A549 (cell line): ENCODE data around the gene SLC10A3. TPM values are rescaled to one million over a fixed set of nuclear protein-coding genes. Genes with fewer than 3 reads are reported as not detected.

ENCODE experiments used
- ATAC-seq, 2 experiments: fragments of 200-7000 bp in 1 of 2; fragments of >200 bp in 1 of 2; cut with Nextera tagmentation in 1 of 2; cut with Tn5 transposase in 1 of 2; 3 replicates each; pipeline versions ENCODE4 v1.8.0 to v1.9.1; 2018 to 2020; ENCODE audit warnings: mild to moderate bottlenecking in 1 of 2, moderate library complexity in 1 of 2
- CTCF ChIA-PET: fragments of 300-600 bp; sonication (Branson Sonifier 250); formaldehyde crosslinking; extraction: SDS; loops from one replicate; lab custom pipeline; 2021; ENCODE audit warnings: antibody characterized with exemption, inconsistent platforms; lab: Yijun Ruan, JAX
- POLR2A ChIA-PET: fragments of 350-600 bp; formaldehyde crosslinking; extraction: SDS; loops from one replicate; lab custom pipeline; 2021; ENCODE audit warnings: antibody characterized with exemption, inconsistent platforms; lab: Yijun Ruan, JAX
- DNase-seq, 2 experiments: peaks; one replicate each; pipeline versions ENCODE4 v3.0.0 to v3.0.0-alpha.2; 2011 to 2016; ENCODE audit warnings: low read depth in 1 of 2, low spot score in 1 of 2
- FAIRE-seq: peaks from 2 replicates; lab custom pipeline; 2011; peaks lifted over from hg19 to GRCh38; lab: Jason Lieb, UNC
- H3K27ac ChIP-seq, 2 experiments: fragments of >200 bp; sonication (Bioruptor Twin); formaldehyde crosslinking; 3 replicates each; pipeline ENCODE4 v1.5.1; 2016 to 2017
- H3K4me1 ChIP-seq: fragments of >200 bp; sonication (Bioruptor Twin); formaldehyde crosslinking; 3 replicates; pipeline ENCODE4 v1.6.1; 2016
- H3K4me2 ChIP-seq: fragments of >200 bp; sonication (Bioruptor Twin); formaldehyde crosslinking; 3 replicates; pipeline ENCODE4 v1.6.1; 2016
- H3K4me3 ChIP-seq: fragments of >200 bp; sonication (Bioruptor Twin); formaldehyde crosslinking; 3 replicates; pipeline ENCODE4 v1.5.1; 2016
- H3K9me3 ChIP-seq: fragments of >200 bp; sonication (Bioruptor Twin); formaldehyde crosslinking; 3 replicates; pipeline ENCODE4 v1.6.1; 2016
- ATOH8 ChIP-seq: fragments of 250-450 bp; sonication (Bioruptor Pico); IDR thresholded peaks from 2 replicates; pipeline ENCODE4 v1.5.0; 2020; ENCODE audit warnings: low read depth, mild to moderate bottlenecking, moderate library complexity
- BCL3 ChIP-seq: fragments of >200 bp; sonication (Bioruptor Twin); formaldehyde crosslinking; IDR thresholded peaks from 3 replicates; pipeline ENCODE4 v1.6.1; 2016
- CBX8 ChIP-seq: fragments of 200-600 bp; sonication (generic); IDR thresholded peaks from 2 replicates; pipeline ENCODE4 v1.6.1; 2016
- CEBPB ChIP-seq, 2 experiments: fragments of >200 bp in 1 of 2; sonication (Bioruptor Twin) in 1 of 2; formaldehyde crosslinking in 1 of 2; IDR thresholded peaks; 2 replicates each; pipeline ENCODE4 v1.6.1; 2012 to 2016
- CHD2 ChIP-seq: fragments of 150-350 bp; IDR thresholded peaks from 2 replicates; pipeline ENCODE4 v1.6.1; 2014; ENCODE audit warnings: low read length; ENCODE audit not compliant: partially characterized antibody
- CHD4 ChIP-seq: fragments of 200-600 bp; sonication (generic); IDR thresholded peaks from 2 replicates; pipeline ENCODE4 v1.6.1; 2016; ENCODE audit warnings: antibody characterized with exemption, mild to moderate bottlenecking, borderline replicate concordance
- CTCF ChIP-seq: fragments of >200 bp; sonication (Bioruptor Twin); formaldehyde crosslinking; IDR thresholded peaks from 3 replicates; pipeline ENCODE4 v1.5.1; 2016
- EHMT2 ChIP-seq: fragments of 200-600 bp; sonication (generic); IDR thresholded peaks from 2 replicates; pipeline ENCODE4 v1.6.1; 2016; ENCODE audit warnings: antibody characterized with exemption, low read depth, mild to moderate bottlenecking, moderate library complexity
- FOSB ChIP-seq: fragments of 250-450 bp; sonication (Bioruptor Pico); IDR thresholded peaks from 2 replicates; pipeline ENCODE4 v1.5.0; 2020; ENCODE audit warnings: mild to moderate bottlenecking, moderate library complexity
- HDAC2 ChIP-seq: fragments of 200-600 bp; sonication (generic); IDR thresholded peaks from 2 replicates; pipeline ENCODE4 v1.6.1; 2016
- HEYL ChIP-seq: fragments of 250-450 bp; sonication (Bioruptor Pico); IDR thresholded peaks from 2 replicates; pipeline ENCODE4 v1.8.0; 2021; ENCODE audit warnings: mild to moderate bottlenecking, moderate library complexity
- HMGXB4 ChIP-seq: fragments of 250-450 bp; sonication (Bioruptor Pico); IDR thresholded peaks from 2 replicates; pipeline ENCODE4 v1.5.0; 2021; ENCODE audit warnings: mild to moderate bottlenecking, moderate library complexity, borderline replicate concordance
- HOXA7 ChIP-seq: fragments of 250-450 bp; sonication (Bioruptor Pico); IDR thresholded peaks from 2 replicates; pipeline ENCODE4 v1.5.0; 2020; ENCODE audit warnings: mild to moderate bottlenecking, moderate library complexity
- HOXB13 ChIP-seq: fragments of 250-450 bp; sonication (Bioruptor Pico); IDR thresholded peaks from 2 replicates; pipeline ENCODE4 v1.5.0; 2020; ENCODE audit warnings: low read depth, mild to moderate bottlenecking, moderate library complexity
- KDM5A ChIP-seq: fragments of 200-600 bp; sonication (generic); IDR thresholded peaks from 2 replicates; pipeline ENCODE4 v1.6.1; 2016; ENCODE audit warnings: antibody characterized with exemption, mild to moderate bottlenecking
- NR3C1 ChIP-seq: fragments of >200 bp; sonication (Bioruptor Twin); formaldehyde crosslinking; IDR thresholded peaks from 3 replicates; pipeline ENCODE4 v1.6.1; 2017
- POLR2A ChIP-seq: IDR thresholded peaks from 2 replicates; pipeline ENCODE4 v1.6.1; 2012; ENCODE audit warnings: mild to moderate bottlenecking, low read length
- RCOR1 ChIP-seq: fragments of 150-350 bp; IDR thresholded peaks from 2 replicates; pipeline ENCODE4 v1.6.1; 2014; ENCODE audit warnings: antibody characterized with exemption, low read length, low read depth
- REST ChIP-seq: fragments of 200-600 bp; sonication (generic); IDR thresholded peaks from 2 replicates; pipeline ENCODE4 v1.6.1; 2016; ENCODE audit warnings: antibody characterized with exemption, mild to moderate bottlenecking, moderate library complexity
- RFX5 ChIP-seq: fragments of 450-650 bp; IDR thresholded peaks from 2 replicates; pipeline ENCODE4 v1.7.1; 2014; ENCODE audit warnings: antibody characterized with exemption, mild to moderate bottlenecking, moderate library complexity
- TP53 ChIP-seq: fragments of 250-450 bp; sonication (Bioruptor Pico); IDR thresholded peaks from 2 replicates; pipeline ENCODE4 v1.5.0; 2021; ENCODE audit warnings: mild to moderate bottlenecking, moderate library complexity
- USF2 ChIP-seq: fragments of 450-650 bp; IDR thresholded peaks from 2 replicates; pipeline ENCODE4 v1.6.1; 2014; ENCODE audit warnings: antibody characterized with exemption
- ZNF302 ChIP-seq: fragments of 250-450 bp; sonication (Bioruptor Pico); IDR thresholded peaks from 2 replicates; pipeline ENCODE4 v1.9.0; 2021; ENCODE audit warnings: inconsistent platforms, mild to moderate bottlenecking, moderate library complexity
- WGBS: methylation state at CpG from one replicate; pipeline ENCODE4 v1.1.6; 2017; ENCODE audit errors: missing lambda C conversion rate; 5-methylcytosine and 5-hydroxymethylcytosine counted together
- polyA plus RNA-seq, 4 experiments: library from polyadenylated mRNA; depleted of rRNA in 3 of 4; stranded (reverse); fragments of >200 nt; fragmentation: RNase III in 1 of 4; extraction: RNeasy Plus Mini Kit Qiagen cat#74134 plus additional on column Dnase treatment in 1 of 4; gene quantifications; 2 replicates in 3 of 4; 3 replicates in 1 of 4; pipeline ENCODE4 v1.2.3, GENCODE V29; 2011 to 2017

SLC10A3 gene
- polyA plus RNA-seq, 2 of the 4 experiments (the other 2 are of a cell fraction), result 9.0 to 21.7 TPM

GRCh38 chrX:154506483-154507332 is 16.3 kb upstream of the SLC10A3 start (continued):
- no peak for TF ChIP-seq HMGXB4 (CRISPR knock-in tag)

- ATAC-seq (peak in 1 of 2 experiments; percentile 21; a peak in 2 of 6 replicates), FAIRE-seq (no peak), DNase-seq (no peak)
- TF ChIP-seq CEBPB (IDR thresholded peaks at IDR 0.05) (no peak), ATOH8 (no peak), RCOR1 (no peak), FOSB (CRISPR knock-in tag) (no peak), HOXB13 (no peak), POLR2A (no peak), TP53 (no peak)
- Histone ChIP-seq H3K27ac (no peak overlapping the region), H3K4me1 (no peaks in the 10 kb centered on the region), H3K4me2 (no peak overlapping the region), H3K4me3 (no peak overlapping the region), H3K9me3 (no peaks in the 10 kb centered on the region)
- ChIA-PET CTCF (no interaction called here), POLR2A (no interaction called here)
- WGBS, result 67% methylated on average over 12 of the region's 12 CpGs
These were observed 15.3 kb upstream of the SLC10A3 start for GRCh38 chrX:154505734-154506133.

GRCh38 chrX:154502989-154503388 is 12.6 kb upstream of the SLC10A3 start:
- no peak overlapping the region for H3K4me2 ChIP-seq
- ChIA-PET POLR2A (no interaction called here), CTCF (interaction anchor here (2.1 kb wide), 1 partner anchor 11 kb away, joined by 7 read pairs; no protein-coding TSS in a partner anchor)
- WGBS, result 71% methylated on average over 3 of the region's 3 CpGs
- H3K27ac ChIP-seq, result no peak overlapping the region
- no peaks in the 10 kb centered on the region for H3K9me3 ChIP-seq
- no peak for DNase-seq
- no peak overlapping the region for H3K4me3 ChIP-seq
- ATAC-seq, result peak; percentile 14 to 51; a peak in 2 of 6 replicates
- no peaks in the 10 kb centered on the region for H3K4me1 ChIP-seq
- FAIRE-seq, result no peak
- TF ChIP-seq POLR2A, result no peak
- TF ChIP-seq CTCF, result no peak
- TF ChIP-seq CHD2, result no peak
- no peak for TF ChIP-seq HEYL
- TF ChIP-seq CHD4, result no peak
- TF ChIP-seq KDM5A, result no peak
- TF ChIP-seq NR3C1, result no peak
- TF ChIP-seq ATOH8, result no peak
- TF ChIP-seq EHMT2, result no peak
- TF ChIP-seq FOSB (CRISPR knock-in tag), result no peak
- no peak for TF ChIP-seq HDAC2
- no peak for TF ChIP-seq CBX8
- no peak for TF ChIP-seq HOXA7 (CRISPR knock-in tag)
- TF ChIP-seq REST, result no peak
- no peak for TF ChIP-seq USF2
- TF ChIP-seq RFX5, result no peak
- no peak for TF ChIP-seq BCL3
- TF ChIP-seq TP53, result no peak
- TF ChIP-seq ZNF302 (CRISPR knock-in tag), result no peak
